HL-60 (cell line): ENCODE results near the gene TAF9B.
"Not testable (repeated sequence)": the region's sequence is repeated elsewhere in the genome, so short reads cannot be mapped to it uniquely, and the experiment has no call there.

Experiments used
- DNase-seq, 2 experiments: peaks; one replicate each; pipeline ENCODE4 v3.0.0-alpha.2; 2010 to 2020; ENCODE audit warnings: low read depth in 1 of 2, low spot score in 1 of 2
- H3K27ac ChIP-seq: fragments of 250-450 bp; sonication (Bioruptor Pico); replicated peaks from 2 replicates; pipeline ENCODE4 v1.5.1; 2020; ENCODE audit warnings: mild to moderate bottlenecking, moderate library complexity
- H3K27me3 ChIP-seq: fragments of 250-450 bp; sonication (Bioruptor Pico); 2 replicates; pipeline ENCODE4 v1.5.1; 2021; ENCODE audit warnings: mild to moderate bottlenecking, moderate library complexity; ENCODE audit not compliant: insufficient read depth, poor library complexity, severe bottlenecking
- H3K4me3 ChIP-seq: replicated peaks from 2 replicates; pipeline ENCODE4 v1.5.1; 2011; ENCODE audit warnings: mild to moderate bottlenecking, control low read depth, low read length; ENCODE audit not compliant: insufficient read depth
- GABPA ChIP-seq: IDR thresholded peaks from 2 replicates; pipeline ENCODE4 v1.6.1; 2012; ENCODE audit warnings: low read depth
- POLR2AphosphoS5 ChIP-seq: IDR thresholded peaks from 2 replicates; pipeline ENCODE4 v1.6.1; 2012; ENCODE audit warnings: low read depth
- REST ChIP-seq: IDR thresholded peaks from 2 replicates; pipeline ENCODE4 v1.6.1; 2012; ENCODE audit warnings: low read depth; ENCODE audit not compliant: insufficient replicate concordance
- SPI1 ChIP-seq: IDR thresholded peaks from 2 replicates; pipeline ENCODE4 v1.6.1; 2012; ENCODE audit warnings: low read depth, mild to moderate bottlenecking, borderline replicate concordance
- TF ChIP-seq, protein P1 (sequence below): IDR thresholded peaks from one replicate; pipeline ENCODE4 v1.5.1; 2011; ENCODE audit warnings: low read length, control low read depth, inconsistent platforms; ENCODE audit not compliant: insufficient read depth

TAF9B gene

GRCh38 chrX:78129714-78130113 is 9.7 kb downstream of the TAF9B start:
- no peak for DNase-seq
- Histone ChIP-seq H3K27me3 (no peaks in the 10 kb centered on the region), H3K4me3 (no peak overlapping the region), H3K27ac (no peak overlapping the region)
- TF ChIP-seq, protein P1, sequence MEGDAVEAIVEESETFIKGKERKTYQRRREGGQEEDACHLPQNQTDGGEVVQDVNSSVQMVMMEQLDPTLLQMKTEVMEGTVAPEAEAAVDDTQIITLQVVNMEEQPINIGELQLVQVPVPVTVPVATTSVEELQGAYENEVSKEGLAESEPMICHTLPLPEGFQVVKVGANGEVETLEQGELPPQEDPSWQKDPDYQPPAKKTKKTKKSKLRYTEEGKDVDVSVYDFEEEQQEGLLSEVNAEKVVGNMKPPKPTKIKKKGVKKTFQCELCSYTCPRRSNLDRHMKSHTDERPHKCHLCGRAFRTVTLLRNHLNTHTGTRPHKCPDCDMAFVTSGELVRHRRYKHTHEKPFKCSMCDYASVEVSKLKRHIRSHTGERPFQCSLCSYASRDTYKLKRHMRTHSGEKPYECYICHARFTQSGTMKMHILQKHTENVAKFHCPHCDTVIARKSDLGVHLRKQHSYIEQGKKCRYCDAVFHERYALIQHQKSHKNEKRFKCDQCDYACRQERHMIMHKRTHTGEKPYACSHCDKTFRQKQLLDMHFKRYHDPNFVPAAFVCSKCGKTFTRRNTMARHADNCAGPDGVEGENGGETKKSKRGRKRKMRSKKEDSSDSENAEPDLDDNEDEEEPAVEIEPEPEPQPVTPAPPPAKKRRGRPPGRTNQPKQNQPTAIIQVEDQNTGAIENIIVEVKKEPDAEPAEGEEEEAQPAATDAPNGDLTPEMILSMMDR, result no peak
- TF ChIP-seq POLR2AphosphoS5, result no peak
- no peak for TF ChIP-seq REST
- no peak for TF ChIP-seq GABPA
- no peak for TF ChIP-seq SPI1

GRCh38 chrX:78125781-78126180 is 13.7 kb downstream of the TAF9B start:
- DNase-seq, H3K27me3 ChIP-seq, H3K4me3 ChIP-seq, H3K27ac ChIP-seq: not testable (repeated sequence)

- H3K27me3 ChIP-seq, result no peaks in the 10 kb centered on the region
These were observed 14.3 kb downstream of the TAF9B start for GRCh38 chrX:78125148-78125547.

More at GRCh38 chrX:78125148-78125547, 14.3 kb downstream of the TAF9B start:
- no peak overlapping the region for H3K4me3 ChIP-seq
- no peak overlapping the region for H3K27ac ChIP-seq
- DNase-seq, result no peak
- TF ChIP-seq REST (no peak), SPI1 (no peak), POLR2AphosphoS5 (no peak), GABPA (no peak)
- TF ChIP-seq, protein P1, result no peak
